Endothelial cell (in vitro differentiated cells): ENCODE results near the gene LYL1. TPM values are rescaled to one million over a fixed set of nuclear protein-coding genes. Genes with fewer than 3 reads are reported as not detected.

ENCODE experiments used
- DNase-seq: peaks from one replicate; pipeline ENCODE4 v3.0.0; 2021; ENCODE audit warnings: low spot score
- H3K27ac Mint-ChIP-seq: one replicate; pipeline ENCODE4 v1.8.0; 2021; ENCODE audit warnings: mixed read lengths, inconsistent platforms; ENCODE audit not compliant: unreplicated experiment
- H3K27me3 Mint-ChIP-seq: one replicate; pipeline ENCODE4 v1.8.0; 2021; ENCODE audit warnings: mild to moderate bottlenecking, moderate library complexity, mixed read lengths, inconsistent platforms; ENCODE audit not compliant: unreplicated experiment
- H3K36me3 Mint-ChIP-seq: one replicate; pipeline ENCODE4 v1.8.0; 2021; ENCODE audit warnings: mild to moderate bottlenecking, low read depth, mixed read lengths, inconsistent platforms; ENCODE audit not compliant: unreplicated experiment
- H3K4me1 Mint-ChIP-seq: one replicate; pipeline ENCODE4 v1.8.0; 2021; ENCODE audit warnings: mild to moderate bottlenecking, mixed read lengths, inconsistent platforms; ENCODE audit not compliant: unreplicated experiment
- H3K4me3 Mint-ChIP-seq: one replicate; pipeline ENCODE4 v1.8.0; 2021; ENCODE audit warnings: mild to moderate bottlenecking, mixed read lengths, inconsistent platforms; ENCODE audit not compliant: unreplicated experiment
- H3K9me3 Mint-ChIP-seq: one replicate; pipeline ENCODE4 v1.8.0; 2021; ENCODE audit warnings: mixed read lengths, inconsistent platforms; ENCODE audit not compliant: unreplicated experiment
- total RNA-seq: library from RNA; stranded (reverse); fragmentation: NEBNext Ultra II Directional; extraction: Animal tissue kit (Norgen Biotek cat#: 25700); gene quantifications from one replicate; pipeline ENCODE4 v1.2.1, GENCODE V29; 2021; ENCODE audit not compliant: unreplicated experiment
- TF ChIP-seq, protein P1 (sequence below): fragments of 200-600 bp; sonication (generic); IDR thresholded peaks from one replicate; pipeline ENCODE4 v1.5.0; 2021; ENCODE audit warnings: antibody characterized with exemption; ENCODE audit not compliant: unreplicated experiment

LYL1 gene
- total RNA-seq, 1 donor from 2014 or later: 68.6 TPM

DNA sequence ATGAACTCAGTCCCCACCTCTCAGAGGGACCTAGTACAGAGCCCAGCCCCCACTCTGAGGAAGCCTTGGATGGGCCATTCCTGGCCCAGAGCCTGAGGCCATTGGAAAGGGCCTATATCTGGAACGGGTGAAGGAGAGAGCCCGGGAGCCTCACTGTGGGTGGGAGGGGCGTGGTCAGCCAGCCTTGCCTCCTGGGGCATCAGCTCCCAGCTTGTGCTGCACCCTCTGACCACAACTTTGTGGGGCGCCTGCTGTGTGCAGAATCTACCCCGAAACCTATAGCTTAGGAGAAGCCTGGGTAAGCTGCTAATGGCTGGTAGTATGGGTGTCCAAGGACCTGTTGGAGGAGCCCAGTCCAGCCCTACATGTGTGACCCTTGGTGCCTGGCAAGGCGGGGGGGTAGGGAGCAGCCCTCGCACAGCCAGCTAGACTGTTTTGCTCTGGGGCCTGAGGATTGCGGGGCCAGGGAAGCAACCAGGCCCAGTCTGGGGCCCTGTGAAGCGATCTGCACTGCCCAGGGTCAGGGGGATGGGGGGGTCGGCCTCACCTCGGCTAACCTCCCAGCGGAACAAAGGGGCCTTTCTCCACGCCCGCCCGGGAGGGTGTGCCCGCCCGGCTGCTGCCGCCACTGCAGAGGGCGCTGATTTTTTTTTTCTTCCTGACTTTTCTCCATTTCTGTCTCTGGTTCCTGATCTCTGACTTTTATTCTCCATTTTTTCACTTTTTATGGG, 42.3 kb downstream of the LYL1 start:
- H3K9me3 Mint-ChIP-seq: no peaks in the 10 kb centered on the region
- no peak overlapping the region for H3K4me3 Mint-ChIP-seq
- H3K27me3 Mint-ChIP-seq: peaks cover 16% of the 10 kb centered on the region
- H3K27ac Mint-ChIP-seq: no peak overlapping the region
- peaks cover 53% of the 10 kb centered on the region for H3K4me1 Mint-ChIP-seq
- TF ChIP-seq, protein P1, sequence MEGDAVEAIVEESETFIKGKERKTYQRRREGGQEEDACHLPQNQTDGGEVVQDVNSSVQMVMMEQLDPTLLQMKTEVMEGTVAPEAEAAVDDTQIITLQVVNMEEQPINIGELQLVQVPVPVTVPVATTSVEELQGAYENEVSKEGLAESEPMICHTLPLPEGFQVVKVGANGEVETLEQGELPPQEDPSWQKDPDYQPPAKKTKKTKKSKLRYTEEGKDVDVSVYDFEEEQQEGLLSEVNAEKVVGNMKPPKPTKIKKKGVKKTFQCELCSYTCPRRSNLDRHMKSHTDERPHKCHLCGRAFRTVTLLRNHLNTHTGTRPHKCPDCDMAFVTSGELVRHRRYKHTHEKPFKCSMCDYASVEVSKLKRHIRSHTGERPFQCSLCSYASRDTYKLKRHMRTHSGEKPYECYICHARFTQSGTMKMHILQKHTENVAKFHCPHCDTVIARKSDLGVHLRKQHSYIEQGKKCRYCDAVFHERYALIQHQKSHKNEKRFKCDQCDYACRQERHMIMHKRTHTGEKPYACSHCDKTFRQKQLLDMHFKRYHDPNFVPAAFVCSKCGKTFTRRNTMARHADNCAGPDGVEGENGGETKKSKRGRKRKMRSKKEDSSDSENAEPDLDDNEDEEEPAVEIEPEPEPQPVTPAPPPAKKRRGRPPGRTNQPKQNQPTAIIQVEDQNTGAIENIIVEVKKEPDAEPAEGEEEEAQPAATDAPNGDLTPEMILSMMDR: no peak
- peaks cover 5% of the 10 kb centered on the region for H3K36me3 Mint-ChIP-seq
- DNase-seq: no peak

- H3K4me3 Mint-ChIP-seq: peak overlapping the region; percentile 82
- no peak overlapping the region for H3K27ac Mint-ChIP-seq
- no peaks in the 10 kb centered on the region for H3K9me3 Mint-ChIP-seq
- TF ChIP-seq, protein P1: no peak
- peaks cover 5% of the 10 kb centered on the region for H3K36me3 Mint-ChIP-seq
- peaks cover 58% of the 10 kb centered on the region for H3K4me1 Mint-ChIP-seq
- no peak for DNase-seq
- H3K27me3 Mint-ChIP-seq: peaks cover 14% of the 10 kb centered on the region
Measured at GRCh38 chr19:13058951-13059660, 43.6 kb downstream of the LYL1 start.

DNA sequence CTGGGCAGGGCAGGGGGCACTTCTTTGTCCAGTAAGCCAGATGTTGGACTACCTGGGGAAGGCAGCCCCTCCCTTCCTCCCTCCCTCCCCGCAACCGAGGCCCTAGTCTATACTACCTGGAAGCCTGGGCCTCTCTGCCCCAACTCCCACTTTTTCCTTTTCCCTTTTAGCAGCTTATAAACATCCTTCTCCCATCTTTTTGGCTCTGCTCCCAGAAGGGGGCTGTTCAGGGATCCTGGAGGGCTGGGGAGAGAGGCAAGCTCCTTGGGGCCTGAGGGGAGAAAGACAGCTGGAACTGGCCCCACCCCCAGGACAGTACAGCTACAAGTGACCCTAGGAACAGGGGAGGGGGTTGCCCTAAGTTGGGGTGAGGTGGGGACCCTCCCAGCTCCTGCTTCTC, 44.9 kb downstream of the LYL1 start:
- no peak for DNase-seq
- peaks cover 5% of the 10 kb centered on the region for H3K36me3 Mint-ChIP-seq
- H3K27ac Mint-ChIP-seq: no peak overlapping the region
- no peaks in the 10 kb centered on the region for H3K9me3 Mint-ChIP-seq
- peaks cover 12% of the 10 kb centered on the region for H3K27me3 Mint-ChIP-seq
- TF ChIP-seq, protein P1: no peak
- H3K4me3 Mint-ChIP-seq: no peak overlapping the region
- peaks cover 64% of the 10 kb centered on the region for H3K4me1 Mint-ChIP-seq

- peaks cover 64% of the 10 kb centered on the region for H3K4me1 Mint-ChIP-seq
- H3K4me3 Mint-ChIP-seq: peak overlapping the region; percentile 23
- no peaks in the 10 kb centered on the region for H3K9me3 Mint-ChIP-seq
- TF ChIP-seq, protein P1: no peak
- peaks cover 12% of the 10 kb centered on the region for H3K27me3 Mint-ChIP-seq
- peaks cover 5% of the 10 kb centered on the region for H3K36me3 Mint-ChIP-seq
- DNase-seq: no peak
- H3K27ac Mint-ChIP-seq: no peak overlapping the region
Measured at GRCh38 chr19:13057147-13057572, 45.5 kb downstream of the LYL1 start.
